Endothelial cell of umbilical vein (primary cell): ENCODE results near the gene SENP2. TPM values are rescaled to one million over a fixed set of nuclear protein-coding genes. Genes with fewer than 3 reads are reported as not detected.

Experiments used
- BruUV-seq: library from RNA; stranded (reverse); fragments of 400-500 nt; replicated peaks from 2 replicates; lab custom pipeline; 2021; lab: Mats Ljungman, UMichigan
- CTCF ChIA-PET: fragments of 300-600, 350-600 bp; sonication (Branson Sonifier 250); formaldehyde crosslinking; loops from one replicate; lab custom pipeline; 2021; ENCODE audit warnings: antibody characterized with exemption, inconsistent platforms; lab: Charles Lee
- POLR2A ChIA-PET: fragments of 300-600, 350-600 bp; sonication (Branson Sonifier 250); formaldehyde crosslinking; loops from one replicate; lab custom pipeline; 2021; ENCODE audit warnings: antibody characterized with exemption, inconsistent platforms; lab: Charles Lee
- DNase-seq: peaks from one replicate; pipeline ENCODE4 v3.0.0-alpha.2; 2011; ENCODE audit warnings: low read depth, low spot score
- FAIRE-seq: peaks from 2 replicates; lab custom pipeline; 2011; peaks lifted over from hg19 to GRCh38; lab: Jason Lieb, UNC
- H2AFZ ChIP-seq: 2 replicates; pipeline ENCODE4 v1.6.0; 2012; ENCODE audit warnings: low read depth, low read length, control low read depth, inconsistent platforms
- H3K27ac ChIP-seq: 2 replicates; pipeline ENCODE4 v1.5.1; 2011; ENCODE audit warnings: low read depth, mild to moderate bottlenecking, control low read depth, low read length, moderate library complexity; ENCODE audit not compliant: insufficient read depth
- H3K27me3 ChIP-seq, 2 experiments: 2 replicates each; pipeline versions ENCODE4 v1.6.0 to v1.6.1; 2011; ENCODE audit warnings: low read length in 2 of 2, mixed read lengths in 1 of 2; ENCODE audit not compliant: control insufficient read depth in 2 of 2, insufficient read depth in 2 of 2
- H3K36me3 ChIP-seq, 2 experiments: 2 replicates in 1 of 2; 3 replicates in 1 of 2; pipeline ENCODE4 v1.5.1; 2011; ENCODE audit warnings: low read length in 2 of 2, mild to moderate bottlenecking in 1 of 2, moderate library complexity in 1 of 2; ENCODE audit not compliant: control insufficient read depth in 2 of 2, insufficient read depth in 2 of 2; ENCODE audit errors: extremely low read depth in 1 of 2
- H3K4me1 ChIP-seq: 3 replicates; pipeline ENCODE4 v1.5.1; 2011; ENCODE audit warnings: mild to moderate bottlenecking, low read length; ENCODE audit not compliant: control insufficient read depth, insufficient read depth; ENCODE audit errors: extremely low read depth
- H3K4me2 ChIP-seq: 2 replicates; pipeline ENCODE4 v1.6.1; 2011; ENCODE audit warnings: low read length, control low read depth, mixed read lengths; ENCODE audit not compliant: insufficient read depth
- H3K4me3 ChIP-seq, 3 experiments: fragments of 200-600 bp in 1 of 3; sonication (generic), shearing (Covaris generic) in 1 of 3; replicated peaks in 1 of 3; 2 replicates each; pipeline ENCODE4 v1.5.1; 2011 to 2016; ENCODE audit warnings: control low read depth in 3 of 3, low read length in 3 of 3, mild to moderate bottlenecking in 2 of 3, inconsistent platforms in 1 of 3, low read depth in 1 of 3, moderate library complexity in 1 of 3; ENCODE audit not compliant: insufficient read depth in 1 of 3
- H3K79me2 ChIP-seq: 2 replicates; pipeline ENCODE4 v1.6.0; 2012; ENCODE audit warnings: low read length, inconsistent platforms; ENCODE audit not compliant: control insufficient read depth, insufficient read depth
- H3K9ac ChIP-seq: replicated peaks from 2 replicates; pipeline ENCODE3; 2011; ENCODE audit warnings: low read length, control low read depth; ENCODE audit not compliant: insufficient read depth; ENCODE audit errors: extremely low read depth
- H3K9me1 ChIP-seq: replicated peaks from 3 replicates; pipeline ENCODE4 v1.6.0; 2011; ENCODE audit warnings: mild to moderate bottlenecking, low read length; ENCODE audit not compliant: control insufficient read depth, insufficient read depth; ENCODE audit errors: extremely low read depth
- H3K9me3 ChIP-seq: replicated peaks from 2 replicates; pipeline ENCODE4 v1.5.1; 2012; ENCODE audit warnings: low read length, inconsistent platforms; ENCODE audit not compliant: control insufficient read depth, insufficient read depth
- H4K20me1 ChIP-seq: replicated peaks from 2 replicates; pipeline ENCODE3; 2011; ENCODE audit warnings: mild to moderate bottlenecking, low read length; ENCODE audit not compliant: control insufficient read depth, insufficient read depth; ENCODE audit errors: extremely low read depth
- EZH2 ChIP-seq: IDR thresholded peaks from 2 replicates; pipeline ENCODE4 v1.6.1; 2012; ENCODE audit warnings: borderline replicate concordance, low read depth, mild to moderate bottlenecking, moderate library complexity, low read length, inconsistent platforms; ENCODE audit not compliant: severe bottlenecking
- FOS ChIP-seq: IDR thresholded peaks from 2 replicates; pipeline ENCODE4 v1.6.1; 2011; ENCODE audit warnings: mild to moderate bottlenecking, low read length, moderate library complexity, borderline replicate concordance; ENCODE audit not compliant: insufficient read depth
- GATA2 ChIP-seq: IDR thresholded peaks from 2 replicates; pipeline ENCODE4 v1.7.0; 2011; ENCODE audit warnings: low read depth, mild to moderate bottlenecking, moderate library complexity, mixed read lengths, low read length; ENCODE audit not compliant: insufficient read length, insufficient read depth
- JUN ChIP-seq: IDR thresholded peaks from 2 replicates; pipeline ENCODE4 v1.6.1; 2011; ENCODE audit warnings: borderline replicate concordance, low read depth; ENCODE audit not compliant: insufficient read length, insufficient read depth
- MYC ChIP-seq: IDR thresholded peaks from one replicate; pipeline ENCODE4 v1.6.1; 2011; ENCODE audit warnings: mild to moderate bottlenecking, low read depth, low read length
- POLR2A ChIP-seq: IDR thresholded peaks from 2 replicates; pipeline ENCODE4 v1.6.1; 2012; ENCODE audit warnings: low read depth, mild to moderate bottlenecking, control low read depth, low read length
- POLR2AphosphoS5 ChIP-seq: IDR thresholded peaks from 2 replicates; pipeline ENCODE4 v1.6.1; 2012; ENCODE audit warnings: low read depth, mild to moderate bottlenecking, control low read depth, low read length, moderate library complexity; ENCODE audit not compliant: insufficient read depth
- dilution Hi-C: fragments of 300-500 bp; cut with MboI; formaldehyde crosslinking; loops from one replicate; pipeline ENCODE4 v1.15.0; 2019; ENCODE audit warnings: low sequenced_read_pairs; ENCODE audit not compliant: extremely low pct_ligation_motif_present
- intact Hi-C: fragments of 100-400 bp; cut with micrococcal nuclease; formaldehyde crosslinking; loops from one replicate; pipeline ENCODE4 v1.10.0; 2022
- polyA plus RNA-seq, 4 experiments: library from polyadenylated mRNA; depleted of rRNA in 3 of 4; stranded (reverse) in 3 of 4; unstranded in 1 of 4; fragments of >200 nt; gene quantifications; 2 replicates each; pipeline versions ENCODE4 v1.2.1 to v1.2.3, GENCODE V29; 2011 to 2012; ENCODE audit warnings: missing spikeins in 1 of 4
- total RNA-seq: library from RNA; stranded (reverse); gene quantifications from 2 replicates; pipeline ENCODE4 v1.2.3, GENCODE V29; 2021
- TF ChIP-seq, protein P1 (sequence below): IDR thresholded peaks from 2 replicates; pipeline ENCODE4 v1.6.1; 2011; ENCODE audit not compliant: insufficient read depth, insufficient read length
- TF ChIP-seq, protein P2 (sequence below), 2 donors: IDR thresholded peaks; 1 replicate in 1 of 2; 2 replicates in 1 of 2; pipeline ENCODE4 v1.5.1; 2011; ENCODE audit warnings: low read length in 2 of 2, mild to moderate bottlenecking in 2 of 2, moderate library complexity in 2 of 2, control low read depth in 1 of 2, inconsistent platforms in 1 of 2, low read depth in 1 of 2; ENCODE audit not compliant: insufficient read depth in 1 of 2; ENCODE audit errors: extremely low read depth in 1 of 2

The SENP2 gene
- total and polyA plus RNA-seq, 2 donors (not counting 3 experiments of a cell fraction or from before 2014, with no cell fraction given) = 3.8 to 40.4 TPM

DNA sequence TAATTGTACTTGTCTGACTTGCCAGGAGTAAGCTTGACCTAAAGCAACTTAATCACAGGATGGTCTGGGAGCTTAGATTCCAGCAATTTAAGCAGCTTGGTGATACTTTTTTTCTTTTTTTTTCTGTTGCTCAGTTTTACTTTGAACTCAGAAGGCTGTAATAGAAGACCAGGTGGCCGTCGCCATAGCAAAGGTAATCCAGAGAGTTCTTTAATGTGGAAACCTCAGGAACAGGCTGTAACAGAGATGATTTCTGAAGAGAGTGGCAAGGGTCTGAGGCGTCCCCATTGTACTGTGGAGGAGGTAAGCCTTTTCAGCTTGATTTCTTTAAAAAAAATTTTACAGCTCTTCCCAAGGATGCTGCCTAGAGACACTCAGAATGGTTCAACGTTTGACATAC lies 20.1 kb downstream of the SENP2 start:
- Histone ChIP-seq H4K20me1 (no peaks in the 10 kb centered on the region), H3K27me3 (no peaks in the 10 kb centered on the region), H3K4me3 (no peak overlapping the region), H3K79me2 (no peaks in the 10 kb centered on the region), H3K27ac (no peak overlapping the region), H3K36me3 (peaks cover 4 to 7% of the 10 kb centered on the region in 2 experiments), H3K9ac (no peak overlapping the region), H3K4me2 (no peak overlapping the region), H3K9me1 (no peaks in the 10 kb centered on the region), H3K4me1 (no peaks in the 10 kb centered on the region), H2AFZ (no peak overlapping the region), H3K9me3 (no peaks in the 10 kb centered on the region)
- no TSS peak for BruUV-seq
- no peak for DNase-seq
- intact Hi-C loops = no loop called here
- TF ChIP-seq, protein P1, sequence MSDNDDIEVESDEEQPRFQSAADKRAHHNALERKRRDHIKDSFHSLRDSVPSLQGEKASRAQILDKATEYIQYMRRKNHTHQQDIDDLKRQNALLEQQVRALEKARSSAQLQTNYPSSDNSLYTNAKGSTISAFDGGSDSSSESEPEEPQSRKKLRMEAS = no peak
- TF ChIP-seq GATA2 (no peak), EZH2 (no peak), FOS (no peak), JUN (no peak), MYC (no peak), POLR2A (no peak), POLR2AphosphoS5 (no peak)
- TF ChIP-seq, protein P2, sequence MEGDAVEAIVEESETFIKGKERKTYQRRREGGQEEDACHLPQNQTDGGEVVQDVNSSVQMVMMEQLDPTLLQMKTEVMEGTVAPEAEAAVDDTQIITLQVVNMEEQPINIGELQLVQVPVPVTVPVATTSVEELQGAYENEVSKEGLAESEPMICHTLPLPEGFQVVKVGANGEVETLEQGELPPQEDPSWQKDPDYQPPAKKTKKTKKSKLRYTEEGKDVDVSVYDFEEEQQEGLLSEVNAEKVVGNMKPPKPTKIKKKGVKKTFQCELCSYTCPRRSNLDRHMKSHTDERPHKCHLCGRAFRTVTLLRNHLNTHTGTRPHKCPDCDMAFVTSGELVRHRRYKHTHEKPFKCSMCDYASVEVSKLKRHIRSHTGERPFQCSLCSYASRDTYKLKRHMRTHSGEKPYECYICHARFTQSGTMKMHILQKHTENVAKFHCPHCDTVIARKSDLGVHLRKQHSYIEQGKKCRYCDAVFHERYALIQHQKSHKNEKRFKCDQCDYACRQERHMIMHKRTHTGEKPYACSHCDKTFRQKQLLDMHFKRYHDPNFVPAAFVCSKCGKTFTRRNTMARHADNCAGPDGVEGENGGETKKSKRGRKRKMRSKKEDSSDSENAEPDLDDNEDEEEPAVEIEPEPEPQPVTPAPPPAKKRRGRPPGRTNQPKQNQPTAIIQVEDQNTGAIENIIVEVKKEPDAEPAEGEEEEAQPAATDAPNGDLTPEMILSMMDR (IDR thresholded peaks at IDR 0.05; ENCODE audit: extremely low read depth in 1 of 2, insufficient read depth in 1 of 2, low read depth in 1 of 2, low read length in 2 of 2) = no peak
- CTCF ChIA-PET = no interaction called here
- POLR2A ChIA-PET = no interaction called here
- no peak for FAIRE-seq
- dilution Hi-C loops = no loop called here
